ENCODE data around the gene ADAMTS2.

GRCh38 chr5:179127136-179128040 lies 217.9 kb downstream of the ADAMTS2 start:
- TF ChIP-seq EZH2 (IDR thresholded peaks at IDR 0.05; ENCODE audit: borderline replicate concordance, low read depth, low read length, severe bottlenecking), result no peak
- TF ChIP-seq, protein P1, sequence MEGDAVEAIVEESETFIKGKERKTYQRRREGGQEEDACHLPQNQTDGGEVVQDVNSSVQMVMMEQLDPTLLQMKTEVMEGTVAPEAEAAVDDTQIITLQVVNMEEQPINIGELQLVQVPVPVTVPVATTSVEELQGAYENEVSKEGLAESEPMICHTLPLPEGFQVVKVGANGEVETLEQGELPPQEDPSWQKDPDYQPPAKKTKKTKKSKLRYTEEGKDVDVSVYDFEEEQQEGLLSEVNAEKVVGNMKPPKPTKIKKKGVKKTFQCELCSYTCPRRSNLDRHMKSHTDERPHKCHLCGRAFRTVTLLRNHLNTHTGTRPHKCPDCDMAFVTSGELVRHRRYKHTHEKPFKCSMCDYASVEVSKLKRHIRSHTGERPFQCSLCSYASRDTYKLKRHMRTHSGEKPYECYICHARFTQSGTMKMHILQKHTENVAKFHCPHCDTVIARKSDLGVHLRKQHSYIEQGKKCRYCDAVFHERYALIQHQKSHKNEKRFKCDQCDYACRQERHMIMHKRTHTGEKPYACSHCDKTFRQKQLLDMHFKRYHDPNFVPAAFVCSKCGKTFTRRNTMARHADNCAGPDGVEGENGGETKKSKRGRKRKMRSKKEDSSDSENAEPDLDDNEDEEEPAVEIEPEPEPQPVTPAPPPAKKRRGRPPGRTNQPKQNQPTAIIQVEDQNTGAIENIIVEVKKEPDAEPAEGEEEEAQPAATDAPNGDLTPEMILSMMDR (IDR thresholded peaks at IDR 0.05; ENCODE audit: extremely low read depth in 1 of 2, insufficient read depth in 1 of 2, low read depth in 1 of 2, low read length in 2 of 2), result no peak
- TF ChIP-seq POLR2A (IDR thresholded peaks at IDR 0.05; ENCODE audit: low read depth, low read length), result no peak
- no peak for TF ChIP-seq FOS (IDR thresholded peaks at IDR 0.05; ENCODE audit: borderline replicate concordance, insufficient read depth, low read length)
- TF ChIP-seq GATA2 (IDR thresholded peaks at IDR 0.05; ENCODE audit: insufficient read depth, insufficient read length, low read depth, low read length), result no peak
- TF ChIP-seq, protein P2, sequence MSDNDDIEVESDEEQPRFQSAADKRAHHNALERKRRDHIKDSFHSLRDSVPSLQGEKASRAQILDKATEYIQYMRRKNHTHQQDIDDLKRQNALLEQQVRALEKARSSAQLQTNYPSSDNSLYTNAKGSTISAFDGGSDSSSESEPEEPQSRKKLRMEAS (IDR thresholded peaks at IDR 0.05; ENCODE audit: insufficient read depth, insufficient read length), result no peak
- no peak for TF ChIP-seq POLR2AphosphoS5 (IDR thresholded peaks at IDR 0.05; ENCODE audit: insufficient read depth, low read depth, low read length)
